Fibroblast of pulmonary artery (primary cell): ENCODE measurements around the gene PGAM2.
A peak's percentile ranks its signal among the peaks of the same experiment; 100 is the strongest.
"Not testable (repeated sequence)": the region's sequence is repeated elsewhere in the genome, so short reads cannot be mapped to it uniquely, and the experiment has no call there.

Source experiments
- DNase-seq: peaks from one replicate; pipeline ENCODE4 v3.0.0-alpha.2; 2010; ENCODE audit warnings: low read depth
- H3K4me3 ChIP-seq: replicated peaks from 2 replicates; pipeline ENCODE4 v1.5.1; 2011; ENCODE audit warnings: low read depth, mild to moderate bottlenecking, control low read depth, low read length, moderate library complexity
- TF ChIP-seq, protein P1 (sequence below): IDR thresholded peaks from 2 replicates; pipeline ENCODE4 v1.5.1; 2011; ENCODE audit warnings: mild to moderate bottlenecking, control low read depth, low read length, inconsistent platforms; ENCODE audit errors: missing control alignments

Gene PGAM2

GRCh38 chr7:44045226-44046014, 19.9 kb downstream of the PGAM2 start:
- H3K4me3 ChIP-seq, result peak overlapping the region; percentile 92
- DNase-seq, result no peak
- TF ChIP-seq, protein P1, sequence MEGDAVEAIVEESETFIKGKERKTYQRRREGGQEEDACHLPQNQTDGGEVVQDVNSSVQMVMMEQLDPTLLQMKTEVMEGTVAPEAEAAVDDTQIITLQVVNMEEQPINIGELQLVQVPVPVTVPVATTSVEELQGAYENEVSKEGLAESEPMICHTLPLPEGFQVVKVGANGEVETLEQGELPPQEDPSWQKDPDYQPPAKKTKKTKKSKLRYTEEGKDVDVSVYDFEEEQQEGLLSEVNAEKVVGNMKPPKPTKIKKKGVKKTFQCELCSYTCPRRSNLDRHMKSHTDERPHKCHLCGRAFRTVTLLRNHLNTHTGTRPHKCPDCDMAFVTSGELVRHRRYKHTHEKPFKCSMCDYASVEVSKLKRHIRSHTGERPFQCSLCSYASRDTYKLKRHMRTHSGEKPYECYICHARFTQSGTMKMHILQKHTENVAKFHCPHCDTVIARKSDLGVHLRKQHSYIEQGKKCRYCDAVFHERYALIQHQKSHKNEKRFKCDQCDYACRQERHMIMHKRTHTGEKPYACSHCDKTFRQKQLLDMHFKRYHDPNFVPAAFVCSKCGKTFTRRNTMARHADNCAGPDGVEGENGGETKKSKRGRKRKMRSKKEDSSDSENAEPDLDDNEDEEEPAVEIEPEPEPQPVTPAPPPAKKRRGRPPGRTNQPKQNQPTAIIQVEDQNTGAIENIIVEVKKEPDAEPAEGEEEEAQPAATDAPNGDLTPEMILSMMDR, result no peak

DNA sequence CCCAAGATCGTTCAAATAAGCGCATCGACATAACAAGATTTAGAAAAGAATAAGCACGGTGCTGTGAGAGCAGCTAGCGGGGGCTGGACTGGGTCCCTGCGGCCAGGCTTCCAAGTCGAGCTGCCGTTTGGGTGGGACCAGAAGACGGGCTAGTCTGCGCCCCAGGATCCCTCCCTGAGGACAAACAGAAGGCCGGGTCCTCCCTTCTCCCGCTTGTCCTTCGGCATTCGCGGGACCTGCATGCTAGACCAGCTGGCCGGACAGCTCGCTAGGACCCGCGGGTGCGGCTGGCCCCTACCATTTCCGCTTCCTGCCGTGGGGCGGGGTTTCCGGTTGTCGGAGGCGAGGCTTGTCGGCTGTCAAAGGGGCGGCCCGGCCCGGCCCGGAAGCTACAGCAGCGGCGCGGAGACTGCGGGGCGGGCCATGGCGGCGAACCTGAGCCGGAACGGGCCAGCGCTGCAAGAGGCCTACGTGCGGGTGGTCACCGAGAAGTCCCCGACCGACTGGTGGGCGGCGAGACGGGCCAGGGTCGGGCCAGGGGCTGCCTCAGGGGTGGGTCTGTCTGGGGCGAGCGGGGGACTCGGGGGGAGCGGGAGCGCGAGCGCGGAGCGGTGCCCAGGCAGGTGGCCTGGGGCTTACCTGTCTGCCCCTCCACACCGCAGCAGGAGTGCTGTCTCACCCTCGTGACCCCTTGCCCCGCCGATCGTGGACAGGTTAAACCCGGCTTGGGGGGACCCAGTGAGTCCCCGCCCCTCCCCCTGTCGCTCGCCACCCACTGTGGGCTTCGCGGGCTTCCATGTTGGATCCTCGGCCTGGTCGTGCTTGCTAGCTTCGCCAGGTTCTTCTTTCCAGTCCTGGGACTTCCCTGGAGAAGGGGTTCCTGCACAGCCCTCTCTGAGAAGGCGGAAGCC, 20.8 kb downstream of the PGAM2 start, which contains the start of gene DBNL:
Gene DBNL, plus strand, starts transcription at position 388 of the 911 bp plus-strand sequence. Its CDS starts 36 bp downstream, at position 424.
- TF ChIP-seq, protein P1, result no peak
- H3K4me3 ChIP-seq, result peak within 1 kb of the TSS; percentile 92
- DNase-seq, result peak; percentile 81

- DNase-seq, result no peak
- H3K4me3 ChIP-seq, result peak overlapping the region; percentile 92
- TF ChIP-seq, protein P1, result no peak
These were observed 21.5 kb downstream of the PGAM2 start for GRCh38 chr7:44043902-44044301.

- no peak overlapping the region for H3K4me3 ChIP-seq
- no peak for DNase-seq
- TF ChIP-seq, protein P1, result no peak
These were observed 23.1 kb downstream of the PGAM2 start for GRCh38 chr7:44042221-44042620.

GRCh38 chr7:44040493-44040891, 24.9 kb downstream of the PGAM2 start:
- not testable (repeated sequence) for DNase-seq
- H3K4me3 ChIP-seq, result peak overlapping the region; percentile 22

DNA sequence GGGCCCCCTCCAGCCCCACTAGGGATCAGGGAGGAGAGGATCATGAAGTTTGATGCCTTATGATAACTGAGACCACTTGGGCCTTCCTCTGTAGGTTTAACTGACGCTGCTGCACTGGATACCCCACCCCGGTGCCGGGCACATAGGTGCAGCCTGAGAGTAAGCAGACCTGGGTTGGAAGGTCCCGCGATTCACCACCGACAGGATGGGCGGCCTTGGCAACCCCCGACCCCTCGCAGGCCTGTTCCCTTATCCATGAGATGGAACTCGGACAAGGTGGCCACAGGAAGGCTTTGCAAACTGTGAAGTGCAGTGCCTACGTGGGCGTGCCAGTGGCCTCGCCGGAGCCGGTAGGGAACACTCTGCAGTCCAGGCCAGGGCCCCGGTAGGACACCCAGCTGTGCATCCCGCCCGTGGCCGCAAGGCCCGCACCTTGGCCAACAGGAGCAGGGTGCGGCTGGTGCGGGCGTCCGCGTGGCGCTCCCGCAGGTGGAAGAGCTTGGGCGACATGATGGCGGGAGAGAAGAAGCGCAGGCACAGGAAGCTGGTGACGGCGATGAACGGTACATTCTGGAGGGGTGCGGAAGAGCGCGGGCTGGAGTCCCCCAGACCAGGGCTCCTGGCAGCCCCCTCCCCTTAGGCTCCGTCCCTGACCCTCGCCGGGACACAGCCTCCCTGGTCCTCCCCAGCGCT, 25.4 kb downstream of the PGAM2 start:
- not testable (repeated sequence) for H3K4me3 ChIP-seq, DNase-seq

GRCh38 chr7:44038961-44039558, 26.3 kb downstream of the PGAM2 start:
- peak overlapping the region; percentile 31 for H3K4me3 ChIP-seq
- DNase-seq, result peak; percentile 77

DNA sequence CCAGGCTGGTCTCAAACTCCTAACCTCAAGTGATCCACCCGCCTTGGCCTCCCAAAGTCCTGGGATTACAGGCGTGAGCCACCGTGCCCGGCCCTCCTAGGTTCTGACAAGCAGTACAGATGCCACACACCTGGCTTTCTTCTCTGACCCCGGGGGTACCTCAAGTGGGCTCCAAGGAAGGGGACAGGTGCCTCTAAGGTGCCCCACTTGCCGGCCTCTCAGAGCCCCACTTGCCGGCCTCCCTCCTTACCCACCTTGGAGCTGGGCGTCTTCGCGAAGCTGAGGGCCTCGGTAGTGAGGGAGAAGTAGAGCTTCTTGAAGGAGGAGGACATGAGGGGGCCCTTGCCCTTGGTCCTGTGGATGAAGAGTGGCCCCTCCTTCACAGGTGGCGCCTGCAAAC, 26.8 kb downstream of the PGAM2 start:
- H3K4me3 ChIP-seq, DNase-seq: not testable (repeated sequence)

DNA sequence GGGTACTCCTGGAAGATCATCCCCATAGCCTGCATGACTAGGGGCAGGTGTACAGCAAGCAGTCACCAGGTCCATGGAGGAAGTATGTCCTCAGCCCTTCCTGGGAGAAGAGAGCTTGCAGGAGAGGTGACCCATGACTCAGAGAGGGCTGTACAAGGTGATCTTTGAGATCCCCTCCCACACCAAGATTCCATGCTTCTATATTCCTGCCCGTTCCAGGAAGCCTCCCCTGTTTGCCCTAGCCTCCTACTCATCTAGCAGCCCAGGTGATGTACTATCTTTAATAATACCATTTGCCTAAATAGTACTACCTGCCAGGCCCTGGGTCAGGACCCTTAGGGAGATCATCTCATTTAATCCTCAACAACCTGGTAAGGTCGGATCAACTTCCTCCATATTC, 27.4 kb downstream of the PGAM2 start:
- DNase-seq, H3K4me3 ChIP-seq: not testable (repeated sequence)

DNA sequence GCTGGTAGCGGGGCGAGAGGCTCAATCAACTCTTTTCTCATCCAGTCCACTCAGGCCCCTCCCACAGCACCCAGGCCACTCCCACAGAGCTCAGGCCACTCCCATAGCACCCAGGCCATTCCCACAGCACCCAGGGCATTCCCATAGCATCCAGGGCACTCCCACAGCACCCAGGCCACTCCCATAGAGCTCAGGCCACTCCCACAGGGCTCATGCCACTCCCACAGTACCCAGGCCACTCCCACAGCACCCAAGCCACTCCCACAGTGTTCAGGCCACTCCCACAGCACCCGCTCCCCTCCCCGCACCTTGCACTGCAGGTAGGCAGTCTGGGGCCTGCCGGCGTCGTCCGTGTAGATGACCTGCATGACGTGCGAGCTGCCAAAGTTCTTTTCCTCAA, 29.0 kb downstream of the PGAM2 start:
- DNase-seq, result peak; percentile 42
- not testable (repeated sequence) for H3K4me3 ChIP-seq

DNA sequence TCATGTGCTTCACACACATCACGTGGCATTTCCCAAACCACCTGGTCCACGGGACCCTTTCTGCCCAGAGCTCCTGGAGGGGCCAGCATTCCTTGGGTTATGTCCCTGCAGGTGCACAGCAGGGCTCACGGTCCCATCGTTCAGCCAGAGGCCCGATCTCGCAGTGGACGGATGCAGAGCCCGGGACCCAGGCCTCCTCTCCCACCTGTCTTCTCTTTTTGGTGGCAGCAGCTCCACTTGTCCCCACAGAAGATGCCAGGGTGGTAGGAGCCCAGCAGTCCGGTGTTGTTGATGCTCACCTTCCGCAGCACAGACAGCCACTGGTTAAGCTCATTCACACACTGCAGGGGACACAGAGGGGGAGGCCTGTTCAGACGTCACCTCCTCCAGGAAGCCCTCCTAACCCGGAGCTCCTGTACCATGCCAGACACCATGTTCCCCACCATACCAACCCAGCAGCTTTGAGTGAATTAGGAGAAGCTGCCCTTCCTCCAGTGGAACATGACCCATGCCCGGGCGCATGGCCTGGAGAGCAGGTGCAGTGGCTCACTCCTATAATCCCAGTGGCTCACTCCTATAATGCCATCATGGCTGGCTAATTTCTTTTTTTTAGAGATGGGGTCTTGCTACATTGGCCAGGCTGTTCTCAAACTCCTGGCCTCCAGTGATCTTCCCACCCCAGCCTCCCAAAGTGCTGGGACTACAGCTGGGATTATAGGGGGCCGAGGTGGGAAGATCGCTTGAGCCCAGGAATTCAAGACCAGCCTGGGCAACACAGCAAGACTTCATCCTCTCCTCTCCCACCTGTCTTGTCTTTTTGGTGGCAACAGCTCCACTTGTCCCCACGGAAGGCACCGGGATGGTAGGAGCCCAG, 31.2 kb downstream of the PGAM2 start:
- H3K4me3 ChIP-seq, DNase-seq: not testable (repeated sequence)

DNA sequence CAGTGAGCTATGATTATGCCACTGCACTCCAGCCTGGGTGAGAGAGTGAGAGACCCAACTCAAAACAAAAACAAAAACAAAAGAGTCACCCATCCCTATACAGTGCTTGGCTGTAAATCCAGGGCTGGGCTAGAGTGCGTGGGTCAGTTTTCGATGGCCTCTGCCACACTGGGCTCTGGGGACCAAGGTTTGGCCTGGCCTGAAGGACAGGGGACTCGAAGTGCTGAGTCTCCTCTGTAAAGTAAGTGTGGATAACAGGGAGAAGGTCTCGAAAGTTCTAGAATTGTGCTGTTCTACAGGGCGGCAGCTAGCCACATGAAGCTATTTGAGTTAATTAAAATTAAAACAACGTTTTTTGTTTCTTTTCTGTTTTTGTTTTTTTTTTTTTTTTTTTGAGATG, 33.3 kb downstream of the PGAM2 start:
- not testable (repeated sequence) for DNase-seq, H3K4me3 ChIP-seq
